Thyroid gland (tissue), 4 donors: ENCODE results near the gene DNAH1.

Source experiments
- CTCF ChIP-seq, 6 experiments: fragments of 200-600 bp in 3 of 6; fragments of 450-650 bp in 3 of 6; sonication (generic) in 3 of 6; IDR thresholded peaks; one replicate each; pipeline ENCODE4 v1.5.1; 2016 to 2019; ENCODE audit warnings: antibody characterized with exemption in 6 of 6, mild to moderate bottlenecking in 2 of 6, inconsistent platforms in 1 of 6, moderate library complexity in 1 of 6
- POLR2A ChIP-seq, 2 donors: fragments of 450-650 bp; IDR thresholded peaks; one replicate each; pipeline ENCODE4 v1.6.1; 2017; ENCODE audit warnings: antibody characterized with exemption in 2 of 2, mild to moderate bottlenecking in 2 of 2, moderate library complexity in 1 of 2

GRCh38 chr3:52277071-52277964, 38.8 kb upstream of the DNAH1 start:
- peak; percentile 69 to 94 for TF ChIP-seq POLR2A (IDR thresholded peaks at IDR 0.05)
- TF ChIP-seq CTCF (IDR thresholded peaks at IDR 0.05) = no peak
